Activated CD4-positive, CD25-positive, alpha-beta regulatory T cell treated with anti-CD3 and anti-CD28 coated beads, Interleukin-2, amount 50 U/mL, for 72 hours (primary cell): ENCODE results near the gene DOK7.
A peak's percentile ranks its signal among the peaks of the same experiment; 100 is the strongest.

Experiments used
- DNase-seq: peaks from one replicate; pipeline ENCODE4 v3.0.0; 2021

The DOK7 gene

GRCh38 chr4:3476936-3477749, 14.0 kb downstream of the DOK7 start:
- DNase-seq: no peak

GRCh38 chr4:3477750-3478430, 14.8 kb downstream of the DOK7 start:
- DNase-seq: no peak

- no peak for DNase-seq
Observed at GRCh38 chr4:3478446-3479357, 15.6 kb downstream of the DOK7 start.

- no peak for DNase-seq
Observed at GRCh38 chr4:3479358-3480101, 16.4 kb downstream of the DOK7 start.

- DNase-seq: peak; percentile 84
Observed at GRCh38 chr4:3480528-3481112, 17.5 kb downstream of the DOK7 start.

- no peak for DNase-seq
Observed at GRCh38 chr4:3481113-3481531, 18.0 kb downstream of the DOK7 start.

GRCh38 chr4:3481783-3482393, 18.8 kb downstream of the DOK7 start:
- DNase-seq: no peak

GRCh38 chr4:3482707-3483106, 19.6 kb downstream of the DOK7 start:
- DNase-seq: no peak

GRCh38 chr4:3483471-3483921, 20.4 kb downstream of the DOK7 start:
- DNase-seq: no peak

GRCh38 chr4:3484057-3484973, 21.2 kb downstream of the DOK7 start:
- no peak for DNase-seq

- DNase-seq: no peak
Observed at GRCh38 chr4:3485011-3485791, 22.1 kb downstream of the DOK7 start.

- DNase-seq: no peak
Observed at GRCh38 chr4:3485886-3486540, 22.9 kb downstream of the DOK7 start.

- DNase-seq: no peak
Observed at GRCh38 chr4:3486541-3487540, 23.7 kb downstream of the DOK7 start.

GRCh38 chr4:3487861-3488260, 24.8 kb downstream of the DOK7 start:
- no peak for DNase-seq

- no peak for DNase-seq
Observed at GRCh38 chr4:3488820-3489219, 25.7 kb downstream of the DOK7 start.

- DNase-seq: no peak
Observed at GRCh38 chr4:3489451-3489962, 26.4 kb downstream of the DOK7 start.

GRCh38 chr4:3491681-3492405, 28.7 kb downstream of the DOK7 start:
- no peak for DNase-seq
